Stimulated activated CD4-positive, alpha-beta T cell treated with anti-CD3 and anti-CD28 coated beads, Interleukin-4, amount 100 ng/mL, for 1 hour (primary cell): ENCODE data around the gene PKP1.

Experiments
- DNase-seq: peaks from one replicate; pipeline ENCODE4 v3.0.0-alpha.2; 2020

Gene PKP1

DNA sequence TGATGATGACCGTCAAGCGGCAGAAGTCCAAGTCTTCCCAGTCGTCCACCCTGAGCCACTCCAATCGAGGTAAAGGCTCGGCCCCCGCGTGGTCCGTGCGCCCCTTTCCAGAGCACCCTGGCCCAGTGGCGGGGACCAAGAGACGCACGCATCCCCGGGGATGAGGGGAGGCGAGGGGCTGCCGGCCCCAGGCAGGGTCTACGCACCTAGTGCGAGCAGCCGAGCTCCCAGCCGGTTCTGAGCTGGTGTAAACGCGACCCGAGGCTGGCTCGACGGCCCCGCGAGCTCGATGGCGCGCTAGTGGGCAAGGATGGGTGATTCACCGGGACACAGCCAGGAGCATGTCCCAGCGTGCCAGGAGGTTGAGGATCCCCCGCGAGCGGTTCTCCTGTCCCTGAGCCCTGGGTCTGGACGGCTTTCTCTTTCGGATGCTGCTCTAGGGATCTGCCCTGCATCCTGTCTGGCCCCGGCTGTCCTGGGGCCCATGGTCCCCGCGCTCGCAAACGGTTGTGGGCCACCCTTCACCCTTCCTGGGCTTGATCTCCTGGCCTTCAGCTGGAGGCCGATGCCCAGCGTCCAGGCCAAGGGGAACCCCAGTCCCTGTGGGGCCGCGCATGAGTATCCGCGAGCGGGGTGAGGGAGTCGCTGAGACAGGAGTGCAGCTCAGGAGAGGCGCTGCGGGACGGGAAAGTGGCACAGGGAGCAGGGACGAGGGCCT lies 689 bp downstream of the PKP1 start:
- DNase-seq = no peak

DNA sequence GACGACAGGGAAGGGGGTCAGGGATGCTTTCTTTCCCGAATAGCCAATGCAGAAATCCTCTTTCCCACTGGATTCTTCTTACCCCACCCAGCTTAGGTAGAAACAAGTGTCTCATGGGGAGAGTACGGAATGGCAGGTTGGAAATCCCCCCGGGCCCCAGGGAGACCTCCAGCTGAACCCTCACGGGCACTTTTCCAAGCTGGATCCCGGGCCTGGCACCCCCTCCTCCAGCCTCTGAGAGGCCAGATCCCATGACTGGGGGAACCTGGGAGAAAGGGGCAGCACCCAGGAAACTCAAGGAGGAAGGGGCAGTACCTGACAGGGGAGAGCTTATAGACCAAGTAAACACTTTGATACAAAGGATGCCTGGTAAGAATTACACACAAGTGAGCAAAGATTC lies 1.3 kb downstream of the PKP1 start:
- DNase-seq = no peak

DNA sequence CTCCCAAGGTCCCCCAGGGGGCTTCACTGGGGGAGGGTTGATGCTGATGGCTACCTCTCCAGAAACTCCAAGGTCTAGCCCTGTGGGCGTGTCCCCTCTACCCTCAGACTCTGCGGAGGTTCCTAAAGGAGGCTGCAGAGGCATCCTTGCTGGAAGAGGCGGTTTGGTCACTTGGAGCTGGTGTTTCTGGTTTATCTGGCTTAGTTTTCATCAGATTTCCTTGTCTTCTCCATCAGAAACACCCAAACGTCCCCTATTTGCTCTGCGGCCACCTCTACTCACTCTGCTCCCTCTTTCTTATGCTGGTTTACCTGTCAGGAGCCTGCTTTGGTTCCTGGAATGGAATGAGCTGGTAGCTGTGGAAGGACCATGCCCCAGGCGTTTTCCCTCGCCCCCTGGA lies 2.5 kb downstream of the PKP1 start:
- no peak for DNase-seq

DNA sequence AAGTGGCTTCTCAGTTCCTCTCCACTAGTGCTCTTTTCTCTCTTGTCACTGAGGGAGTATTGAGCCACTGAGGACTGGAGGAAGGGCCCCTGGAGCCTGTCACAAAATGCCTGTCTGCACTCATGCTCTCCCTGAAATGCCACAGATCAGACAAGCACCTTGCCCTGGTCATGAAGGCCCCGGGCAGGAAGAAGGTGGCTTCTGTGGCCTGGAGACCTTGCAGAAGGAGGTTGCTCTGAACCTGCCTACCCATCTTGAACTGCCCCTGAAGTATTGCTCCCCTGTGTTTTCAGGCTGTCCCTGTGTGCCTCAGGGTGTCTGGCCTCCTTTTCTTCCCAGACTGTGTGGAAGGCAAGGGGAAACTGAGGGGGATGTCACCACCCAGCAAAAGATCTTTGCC lies 3.1 kb downstream of the PKP1 start:
- DNase-seq = no peak

DNA sequence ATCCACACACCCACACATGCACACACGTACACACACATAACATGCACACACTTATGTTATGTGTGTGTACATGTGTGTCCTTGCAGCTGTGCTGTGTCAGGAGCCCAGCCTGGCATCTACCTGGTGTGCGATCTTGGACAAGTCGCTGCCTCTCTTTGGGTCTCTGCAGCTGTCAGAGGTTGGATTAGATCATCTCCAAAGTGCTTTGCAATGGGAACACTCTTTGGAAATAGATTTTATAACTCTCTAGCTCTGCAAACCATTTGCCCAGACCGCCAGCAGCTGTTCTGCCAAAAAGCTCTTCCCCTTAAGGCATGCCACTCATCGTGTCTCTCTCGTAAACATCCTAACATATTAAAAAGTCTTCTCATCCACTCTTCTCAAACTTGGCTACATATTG lies 4.7 kb downstream of the PKP1 start:
- DNase-seq = no peak

DNA sequence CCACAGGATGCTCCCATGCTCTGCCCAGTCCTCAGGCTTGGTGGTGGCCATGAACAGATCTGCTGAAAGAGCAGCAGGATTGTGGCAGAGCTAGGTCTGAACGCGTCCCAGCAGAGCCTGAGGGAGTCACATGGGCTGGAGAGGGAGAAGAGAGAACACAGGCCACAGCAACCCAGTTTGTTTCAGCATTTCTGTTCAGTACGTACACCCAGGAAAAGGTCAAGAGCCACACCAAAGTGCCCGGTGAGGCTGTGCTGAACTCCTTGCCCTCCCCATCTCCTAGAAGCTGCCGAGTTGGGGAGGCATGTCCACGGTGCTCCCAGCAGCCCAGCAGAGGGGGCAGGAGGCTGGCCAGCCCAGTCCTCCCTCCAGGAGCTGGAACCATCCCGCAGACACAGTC lies 5.5 kb downstream of the PKP1 start:
- no peak for DNase-seq

DNA sequence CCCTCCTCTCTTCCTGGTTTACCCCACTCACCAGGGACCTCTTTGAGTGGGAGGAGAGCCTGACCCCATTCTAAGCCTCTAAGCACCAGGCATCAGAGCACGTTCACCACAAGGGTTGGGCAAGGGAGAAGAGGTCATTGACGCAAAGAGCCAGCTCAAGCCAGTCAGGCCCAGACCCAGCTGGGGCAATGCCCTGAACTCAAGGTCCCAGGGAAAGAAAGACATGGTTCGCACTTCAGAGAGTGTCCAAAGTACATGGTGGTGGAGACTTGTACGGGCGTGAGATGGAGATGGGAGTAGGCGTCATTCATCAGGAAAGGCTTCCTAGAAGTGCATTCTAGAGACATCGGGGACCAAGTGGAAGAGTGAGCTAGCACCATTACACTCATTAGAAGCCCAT lies 7.2 kb downstream of the PKP1 start:
- DNase-seq = no peak

DNA sequence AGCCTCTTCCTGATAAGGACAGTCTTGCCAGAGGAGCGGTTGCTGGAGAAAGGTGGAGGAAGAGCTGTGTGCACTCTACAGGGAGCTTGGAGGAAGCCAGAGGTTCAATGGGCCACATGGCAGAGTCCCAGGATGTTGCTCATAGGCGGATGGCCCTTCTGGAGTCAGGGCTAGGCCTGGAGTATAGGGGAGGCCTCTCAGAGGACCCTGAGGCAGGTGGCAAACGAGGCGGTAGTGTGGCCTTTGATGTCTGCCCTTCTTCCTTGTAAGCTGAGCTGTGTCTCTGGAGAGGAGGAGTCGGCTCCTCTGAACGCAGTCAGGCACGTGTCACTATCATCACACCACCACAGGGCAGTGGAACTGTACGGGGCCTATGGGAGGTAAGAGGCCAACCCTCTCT lies 8.6 kb downstream of the PKP1 start:
- no peak for DNase-seq

DNA sequence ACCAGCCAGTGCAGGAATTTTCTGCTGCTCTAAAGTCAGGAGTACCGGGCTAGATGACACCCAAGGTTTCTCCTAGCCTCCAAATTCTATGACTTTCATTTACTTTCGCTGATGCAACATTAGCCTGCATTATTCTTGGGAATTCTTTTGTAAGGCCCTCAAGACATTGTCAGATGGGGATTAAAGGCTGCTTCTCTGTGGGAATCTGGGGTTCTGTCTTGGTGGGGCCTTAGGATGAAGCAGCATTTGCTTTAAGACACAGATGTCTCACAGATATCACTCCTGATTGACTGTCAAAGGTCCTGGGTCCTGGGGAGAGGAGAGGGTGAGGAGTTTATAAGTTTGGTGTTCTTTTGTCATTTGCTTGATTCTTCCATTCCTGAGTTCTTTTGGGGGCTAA lies 11.6 kb downstream of the PKP1 start:
- DNase-seq = no peak

DNA sequence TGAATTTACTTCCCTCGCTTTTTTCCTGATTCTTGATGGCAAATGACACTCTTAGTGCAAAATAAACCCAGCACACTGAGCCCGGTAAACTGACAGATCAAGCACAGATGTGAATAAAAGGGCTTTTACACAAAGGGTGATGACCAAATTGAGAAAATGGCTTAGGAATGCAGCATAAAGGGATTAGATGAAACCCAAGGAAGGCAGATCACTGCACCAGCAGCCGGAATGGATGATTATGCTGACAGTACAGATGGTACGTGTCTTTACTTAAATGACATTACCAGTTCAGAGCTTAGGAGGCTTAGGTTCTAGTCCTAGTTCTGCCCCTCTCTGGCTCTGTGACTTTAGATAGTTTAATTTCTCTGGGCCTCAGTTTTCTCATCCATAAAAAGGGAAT lies 12.0 kb downstream of the PKP1 start:
- no peak for DNase-seq

DNA sequence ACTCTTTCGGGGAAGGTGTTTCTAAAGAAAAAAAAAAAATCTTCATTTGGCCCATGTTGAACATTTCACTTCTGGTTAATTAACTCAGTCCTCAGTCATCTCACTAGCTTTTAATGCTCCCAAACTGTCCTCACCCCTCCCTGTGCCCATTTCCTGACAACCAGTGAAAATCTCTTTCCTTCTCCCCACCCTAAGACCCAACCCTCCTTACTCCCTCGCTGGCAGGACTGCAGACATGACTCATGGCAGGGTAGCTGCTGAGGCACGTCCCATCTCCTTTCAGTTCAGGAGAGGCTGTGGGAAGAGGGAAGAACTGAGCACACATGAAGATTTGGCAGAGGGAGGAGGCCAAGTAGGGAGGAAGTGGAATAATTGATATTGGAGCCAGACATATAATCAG lies 12.6 kb downstream of the PKP1 start:
- DNase-seq = no peak

DNA sequence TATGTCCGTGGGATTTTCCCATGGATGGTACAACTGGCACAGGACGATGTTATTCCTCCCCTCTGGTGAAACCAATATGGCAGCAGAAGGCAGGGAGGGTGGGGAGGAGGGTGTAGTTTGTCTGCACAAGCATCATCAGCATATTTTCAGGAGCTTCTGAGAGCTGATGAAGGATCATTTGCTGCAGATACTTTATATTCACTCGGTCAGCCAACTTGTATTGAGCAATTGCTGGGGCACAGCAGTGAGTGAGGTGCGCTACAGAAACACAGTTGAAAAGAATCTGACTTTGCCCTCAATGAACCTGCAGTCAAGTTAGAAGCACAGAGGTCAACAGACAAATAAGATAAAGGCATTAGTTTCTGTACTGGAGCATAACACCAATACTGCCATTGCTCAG lies 13.0 kb downstream of the PKP1 start:
- no peak for DNase-seq

DNA sequence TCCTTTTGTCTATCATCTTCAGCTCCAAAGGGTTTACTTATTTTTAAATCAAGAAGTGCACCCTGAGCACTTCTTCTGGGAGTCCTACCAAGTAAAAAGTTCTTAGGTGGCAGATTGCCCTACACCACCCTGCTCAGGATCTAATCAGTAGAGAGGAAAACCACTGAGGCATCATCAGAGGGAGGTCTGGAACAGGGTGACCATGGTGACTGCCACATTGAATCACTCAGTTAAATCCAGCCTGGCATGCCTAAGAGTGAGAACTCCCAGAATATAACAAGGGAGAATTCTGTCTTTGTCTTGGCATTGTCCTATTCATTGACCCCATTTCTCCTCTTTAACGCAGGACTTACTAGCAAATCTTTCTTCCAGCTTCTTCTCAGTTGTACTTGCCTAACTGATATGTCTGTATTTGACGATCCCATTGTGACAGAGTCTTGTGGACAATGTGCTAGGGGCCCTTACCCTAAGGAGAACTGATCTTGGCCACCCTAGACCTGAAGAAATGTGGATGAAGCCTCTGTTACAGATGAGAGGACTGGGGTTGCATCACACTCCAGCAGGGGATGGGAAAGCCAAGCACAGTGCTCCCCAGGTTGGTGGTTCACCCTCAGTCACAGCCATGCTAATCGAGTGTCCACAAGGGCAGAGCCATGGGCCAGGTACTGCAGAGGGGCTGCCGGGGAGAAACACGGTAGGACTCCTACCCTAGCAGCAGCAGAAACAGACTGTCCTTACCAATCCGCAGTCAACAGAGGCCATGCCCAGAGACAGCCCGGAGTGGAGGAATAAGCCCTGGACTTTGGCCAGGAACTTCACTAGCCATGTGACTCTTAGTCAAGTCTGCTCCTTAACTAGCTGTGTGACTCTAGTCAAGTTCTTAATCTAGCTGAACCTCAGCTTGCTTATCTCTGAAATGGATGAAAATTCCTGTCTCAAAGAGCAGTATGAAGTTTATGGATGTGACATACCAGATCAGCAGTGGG lies 15.4 kb downstream of the PKP1 start:
- DNase-seq = no peak

DNA sequence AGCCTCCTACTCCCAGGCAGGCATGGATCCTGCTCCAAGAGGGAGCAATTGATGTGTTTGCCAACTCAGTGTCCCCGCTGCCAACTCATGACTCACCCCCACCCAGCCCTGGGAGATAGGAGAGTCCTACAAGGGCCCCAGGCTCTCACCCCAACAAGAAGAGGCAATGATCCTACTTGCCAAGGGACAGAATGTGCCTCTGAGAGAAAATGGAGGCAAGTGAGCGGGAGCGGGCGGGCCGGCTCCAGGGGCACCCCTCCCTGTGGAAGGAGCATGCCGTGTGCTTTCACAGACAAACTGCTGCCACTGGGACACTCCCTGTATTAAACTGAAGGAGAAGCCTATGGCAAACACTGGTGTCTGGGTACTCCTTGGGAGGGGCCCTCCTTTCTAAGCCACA lies 16.7 kb downstream of the PKP1 start:
- DNase-seq = no peak

DNA sequence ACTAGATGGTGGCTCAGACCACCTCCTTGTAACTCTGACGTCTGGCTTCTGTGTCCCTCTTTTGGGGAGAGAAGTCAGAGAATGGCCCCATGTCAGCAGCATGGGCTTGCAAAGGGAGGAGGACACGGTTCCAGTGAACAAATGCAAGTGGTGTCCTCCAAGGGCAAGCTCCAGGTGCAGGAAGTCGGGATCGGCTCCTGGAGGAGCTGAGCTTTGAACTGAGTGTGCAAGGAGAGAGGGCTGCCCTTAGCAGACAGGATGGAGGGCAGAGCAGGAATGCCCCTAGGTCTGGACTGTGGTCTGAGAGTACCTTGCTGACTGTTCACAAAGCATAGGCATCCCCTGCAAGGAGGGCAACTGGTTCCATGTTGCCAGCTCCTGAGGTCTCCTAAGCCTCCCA lies 17.3 kb downstream of the PKP1 start:
- no peak for DNase-seq

DNA sequence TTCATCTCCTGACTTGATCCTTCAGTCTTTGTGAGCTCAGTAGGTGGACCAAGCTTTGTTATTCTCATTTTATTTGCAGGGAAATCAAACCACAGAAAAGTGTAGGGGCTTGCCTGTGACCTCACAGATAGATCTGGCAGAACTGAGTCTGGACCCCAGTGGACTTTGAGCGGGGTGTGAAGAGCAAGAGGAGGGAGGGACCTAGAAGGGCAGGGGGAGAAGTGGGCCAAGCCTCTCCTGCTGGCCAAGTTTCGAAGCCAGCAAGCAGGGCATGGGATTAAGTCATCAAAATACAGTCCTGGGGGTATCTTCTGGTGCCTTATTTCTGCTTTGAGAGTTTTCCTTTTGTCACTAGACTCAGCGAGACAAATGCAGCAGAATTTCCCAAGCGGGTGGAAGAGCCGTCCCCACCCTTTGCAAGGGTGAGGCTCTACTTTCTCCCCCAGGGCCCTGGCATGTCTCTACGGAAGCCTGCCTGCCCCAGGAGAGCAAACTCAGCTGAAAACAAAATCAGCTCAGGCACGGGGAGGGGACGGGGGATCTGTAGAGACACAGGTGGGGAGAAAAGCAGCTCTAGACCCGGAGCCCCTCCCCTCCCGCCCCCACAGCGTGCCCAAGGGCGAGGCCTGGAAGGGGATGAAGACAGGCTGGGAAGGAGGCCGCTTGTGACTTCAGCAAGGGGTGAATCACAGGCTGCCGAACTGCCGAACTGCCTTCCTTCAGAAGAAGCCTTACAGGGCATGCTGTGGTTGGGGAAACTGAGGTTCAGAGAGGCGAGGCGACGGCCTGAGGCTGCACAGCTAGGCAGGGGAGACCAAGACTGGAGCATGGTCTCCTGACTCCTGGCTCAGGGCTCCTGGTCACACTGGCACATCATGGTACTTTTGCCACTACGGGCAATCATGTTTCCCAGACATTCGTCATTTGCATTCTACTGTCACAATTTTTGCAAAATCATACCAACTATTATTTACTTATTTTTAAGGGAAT lies 19.2 kb downstream of the PKP1 start:
- no peak for DNase-seq

DNA sequence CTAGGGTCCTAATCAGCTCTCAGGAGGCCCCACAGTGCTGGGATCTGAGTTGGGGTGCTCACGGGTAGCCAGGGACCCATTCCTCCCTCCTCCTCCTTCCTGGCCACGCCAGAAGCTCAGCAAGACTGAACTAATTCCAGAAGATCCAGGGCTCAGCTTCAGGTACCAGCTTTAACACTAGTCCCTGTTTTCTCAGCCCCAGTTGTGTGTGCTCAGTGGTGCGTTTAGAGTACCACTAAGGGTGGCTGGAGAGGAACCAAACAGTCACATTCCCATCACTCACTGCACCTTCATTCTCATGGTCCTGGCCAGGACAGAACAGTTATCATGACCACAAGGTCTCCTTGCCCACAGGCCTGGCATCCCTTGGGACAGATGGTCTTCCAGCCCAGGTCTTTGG lies 20.8 kb downstream of the PKP1 start:
- DNase-seq = no peak

DNA sequence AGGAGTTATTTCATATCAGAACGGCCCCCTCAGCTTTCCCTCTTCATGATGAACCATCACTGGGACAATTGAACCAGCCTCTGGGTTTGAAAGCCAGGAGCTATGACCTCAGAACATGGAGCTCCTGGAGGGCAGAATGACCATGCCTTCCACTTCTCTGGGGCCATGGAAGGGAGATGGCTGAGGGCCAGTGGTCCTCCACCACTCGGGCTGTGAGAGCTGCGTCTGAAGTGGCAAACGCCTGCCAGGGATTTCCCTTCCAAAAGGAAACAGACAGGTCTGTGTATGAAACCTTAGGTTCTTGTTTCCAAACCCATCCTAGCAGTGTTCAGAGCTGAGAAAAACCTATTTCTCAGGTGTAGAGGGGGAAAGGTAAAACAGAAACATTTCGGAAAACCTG lies 22.5 kb downstream of the PKP1 start:
- no peak for DNase-seq

DNA sequence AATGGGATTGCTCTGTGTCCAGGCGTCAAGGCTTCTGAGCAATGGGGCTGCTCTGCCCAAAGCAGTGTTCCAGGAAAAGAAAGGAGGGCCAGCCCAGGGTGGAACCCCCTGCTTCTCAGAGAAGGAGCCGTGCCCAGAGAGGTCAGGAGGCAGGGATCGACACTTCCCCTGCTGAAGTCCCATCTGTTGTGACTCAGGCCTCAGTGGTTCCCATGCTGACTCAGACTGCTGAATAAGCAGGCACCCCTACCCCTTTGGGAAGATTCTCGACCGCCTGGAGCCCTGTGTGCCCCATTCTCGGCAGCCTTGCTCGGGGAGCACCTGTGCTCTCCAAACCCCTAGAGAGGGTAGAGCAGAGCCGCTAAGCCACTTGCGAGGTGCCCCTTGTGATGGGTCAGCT lies 23.9 kb downstream of the PKP1 start:
- no peak for DNase-seq

DNA sequence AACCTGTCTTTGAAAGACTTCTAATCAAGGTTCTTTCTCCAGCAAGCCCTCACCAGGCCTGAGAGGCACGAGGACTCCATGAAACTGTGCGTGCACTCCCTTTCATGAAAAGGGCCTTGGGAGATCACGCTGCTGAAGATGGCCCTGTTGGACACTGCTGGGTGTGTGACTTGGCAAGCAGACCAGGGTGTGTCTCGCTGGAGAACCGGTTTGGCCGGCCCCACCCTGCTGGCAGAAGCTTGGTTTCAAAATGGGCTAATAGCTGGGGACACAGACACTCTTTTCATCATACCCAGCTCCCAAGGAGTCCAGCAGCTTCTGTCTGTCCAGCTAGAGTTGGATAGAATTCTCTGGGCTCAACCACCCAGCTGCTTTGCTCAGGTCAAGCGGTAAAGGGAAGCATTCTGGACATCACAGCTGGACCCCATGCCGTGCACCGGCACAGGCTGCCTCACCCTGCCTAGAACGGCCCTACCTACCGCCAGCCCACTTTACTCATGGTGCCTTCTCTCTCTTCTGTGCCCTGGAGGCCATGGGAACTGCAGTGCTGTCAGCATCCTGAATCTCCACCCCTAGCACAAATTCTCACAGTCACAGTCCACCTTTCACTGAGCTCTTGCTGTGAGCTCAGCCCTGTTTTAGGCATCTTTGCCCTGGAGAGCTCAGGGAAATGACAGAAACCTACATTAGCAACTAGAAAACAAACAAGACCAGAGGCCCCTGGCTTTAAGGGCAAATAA lies 24.6 kb downstream of the PKP1 start:
- no peak for DNase-seq

DNA sequence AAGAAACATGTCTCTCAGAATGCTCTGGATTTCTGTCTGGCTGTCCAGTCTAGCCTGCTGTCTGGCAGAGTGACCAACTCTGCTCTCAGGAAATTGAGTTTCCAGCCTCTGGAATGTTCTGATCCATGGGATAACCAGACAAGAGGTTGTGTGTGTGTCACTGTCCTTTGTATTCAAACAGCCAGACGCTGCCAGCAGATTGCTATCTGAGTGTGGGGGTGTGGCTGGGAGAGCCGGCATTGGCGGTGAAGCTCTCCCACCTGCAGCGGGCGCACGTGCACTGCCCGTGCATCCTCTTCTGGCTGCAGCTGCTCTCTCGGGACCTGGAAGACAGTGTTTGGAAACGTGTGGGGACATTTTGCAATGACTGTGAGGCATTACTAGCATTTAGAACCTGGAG lies 26.1 kb downstream of the PKP1 start:
- no peak for DNase-seq

DNA sequence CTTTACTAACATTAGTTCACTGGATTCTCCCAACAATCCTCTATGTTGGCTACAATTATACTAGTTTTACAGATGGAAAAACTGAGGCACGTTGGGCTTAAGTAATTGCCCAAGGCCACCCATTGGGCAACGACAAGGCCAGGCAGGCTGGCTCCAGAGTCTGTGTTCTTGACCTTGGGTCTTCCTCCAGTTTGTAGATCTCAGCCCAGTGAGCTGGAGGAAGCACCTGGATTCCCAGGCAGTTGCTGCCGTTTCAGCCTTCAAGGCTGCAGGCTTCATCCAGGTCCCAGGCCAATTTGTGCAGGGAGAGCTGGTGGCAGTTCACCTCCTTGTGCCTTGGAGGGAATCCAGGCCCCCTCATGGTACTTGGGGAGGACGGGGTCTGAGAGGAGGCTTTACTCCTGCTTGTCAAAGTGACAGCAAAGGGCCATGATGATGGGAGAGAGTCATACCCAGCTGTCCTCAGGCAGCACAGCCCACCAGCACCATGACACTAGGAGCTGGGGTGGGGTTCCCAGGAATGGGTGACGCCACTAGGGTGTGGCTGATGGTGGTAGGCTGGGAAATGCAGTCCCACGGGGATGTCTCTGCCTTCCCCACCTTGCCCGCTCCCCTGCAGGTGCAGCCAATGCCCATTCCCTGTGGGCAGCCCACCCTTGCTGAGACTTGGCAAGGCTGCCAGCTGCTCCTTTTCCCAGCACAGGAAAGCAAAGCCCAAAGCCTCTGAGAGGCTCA lies 27.1 kb downstream of the PKP1 start:
- no peak for DNase-seq
